ENCODE data around the gene PACSIN2. TPM values are rescaled to one million over a fixed set of nuclear protein-coding genes. Genes with fewer than 3 reads are reported as not detected.

The PACSIN2 gene
- total RNA-seq, 2 experiments from 2014 or later, result 33.5 to 35.7 TPM

- H3K9me3 Mint-ChIP-seq, result no peaks in the 10 kb centered on the region
- no peaks in the 10 kb centered on the region for H3K27me3 Mint-ChIP-seq
- TF ChIP-seq CTCF (IDR thresholded peaks at IDR 0.05), result no peak
- CTCF ChIA-PET, result interaction anchor here (1.6 kb wide), 1 partner anchor 10 kb away, joined by 3 read pairs; no protein-coding TSS in a partner anchor
- POLR2A ChIA-PET, result interaction anchor here (1.6 kb wide), 1 partner anchor 83 kb away, joined by 5 read pairs; the partner anchor contains the start of gene PACSIN2
- ATAC-seq (no peak), DNase-seq (no peak)
- H3K36me3 Mint-ChIP-seq (ENCODE audit: low read depth), result no peaks in the 10 kb centered on the region
- no peak overlapping the region for H3K4me3 Mint-ChIP-seq
- intact Hi-C loops (cut with micrococcal nuclease), result no loop called here
- H3K27ac Mint-ChIP-seq, result peak overlapping the region; percentile 7
- peaks cover 53% of the 10 kb centered on the region for H3K4me1 Mint-ChIP-seq (ENCODE audit: low read depth)
These were observed 82.8 kb downstream of the PACSIN2 start for GRCh38 chr22:42932197-42932519.

- no peak for ATAC-seq
These were observed 83.3 kb downstream of the PACSIN2 start for GRCh38 chr22:42931421-42932196.

GRCh38 chr22:42930810-42931420, 84.0 kb downstream of the PACSIN2 start:
- POLR2A ChIA-PET, result interaction anchor here (1.6 kb wide), 1 partner anchor 84 kb away, joined by 5 read pairs; the partner anchor contains the start of gene PACSIN2
- ATAC-seq, result no peak
- H3K27ac Mint-ChIP-seq, result no peak overlapping the region
- TF ChIP-seq CTCF (IDR thresholded peaks at IDR 0.05), result no peak
- CTCF ChIA-PET, result interaction anchor here (1.2 to 1.6 kb wide), 3 partner anchors 8 to 103 kb away, joined by 3 to 4 read pairs (median 3); no protein-coding TSS in a partner anchor
- intact Hi-C loops (cut with micrococcal nuclease), result no loop called here
- H3K27me3 Mint-ChIP-seq, result no peaks in the 10 kb centered on the region
- no peaks in the 10 kb centered on the region for H3K36me3 Mint-ChIP-seq (ENCODE audit: low read depth)
- H3K4me3 Mint-ChIP-seq, result no peak overlapping the region
- peaks cover 57% of the 10 kb centered on the region for H3K4me1 Mint-ChIP-seq (ENCODE audit: low read depth)
- H3K9me3 Mint-ChIP-seq, result no peaks in the 10 kb centered on the region
- peak; percentile 31 for DNase-seq

More at GRCh38 chr22:42931421-42932196, 83.3 kb downstream of the PACSIN2 start:
- POLR2A ChIA-PET, result interaction anchor here (1.6 kb wide), 1 partner anchor 83 kb away, joined by 5 read pairs; the partner anchor contains the start of gene PACSIN2
- Mint-ChIP-seq H3K4me1 (ENCODE audit: low read depth) (peaks cover 53% of the 10 kb centered on the region), H3K27me3 (no peaks in the 10 kb centered on the region), H3K36me3 (ENCODE audit: low read depth) (no peaks in the 10 kb centered on the region), H3K4me3 (no peak overlapping the region), H3K9me3 (no peaks in the 10 kb centered on the region), H3K27ac (peak overlapping the region; percentile 7)
- CTCF ChIA-PET, result interaction anchor here (1.2 to 1.6 kb wide), 3 partner anchors 9 to 102 kb away, joined by 3 to 4 read pairs (median 3); no protein-coding TSS in a partner anchor
- no peak for DNase-seq
- no peak for TF ChIP-seq CTCF (IDR thresholded peaks at IDR 0.05)
- intact Hi-C loops (cut with micrococcal nuclease), result no loop called here

GRCh38 chr22:42929838-42930155, 85.2 kb downstream of the PACSIN2 start:
- no peak overlapping the region for H3K4me3 Mint-ChIP-seq
- peaks cover 58% of the 10 kb centered on the region for H3K4me1 Mint-ChIP-seq (ENCODE audit: low read depth)
- no peaks in the 10 kb centered on the region for H3K27me3 Mint-ChIP-seq
- intact Hi-C loops (cut with micrococcal nuclease), result no loop called here
- DNase-seq (no peak), ATAC-seq (no peak)
- ChIA-PET CTCF (no interaction called here), POLR2A (no interaction called here)
- H3K9me3 Mint-ChIP-seq, result no peaks in the 10 kb centered on the region
- H3K36me3 Mint-ChIP-seq (ENCODE audit: low read depth), result no peaks in the 10 kb centered on the region
- H3K27ac Mint-ChIP-seq, result no peak overlapping the region
- no peak for TF ChIP-seq CTCF (IDR thresholded peaks at IDR 0.05)
